ENCODE results near the gene USP17L5.
A peak's percentile ranks its signal among the peaks of the same experiment; 100 is the strongest.
"Not testable (repeated sequence)": the region's sequence is repeated elsewhere in the genome, so short reads cannot be mapped to it uniquely, and the experiment has no call there.

USP17L5 gene, protein sequence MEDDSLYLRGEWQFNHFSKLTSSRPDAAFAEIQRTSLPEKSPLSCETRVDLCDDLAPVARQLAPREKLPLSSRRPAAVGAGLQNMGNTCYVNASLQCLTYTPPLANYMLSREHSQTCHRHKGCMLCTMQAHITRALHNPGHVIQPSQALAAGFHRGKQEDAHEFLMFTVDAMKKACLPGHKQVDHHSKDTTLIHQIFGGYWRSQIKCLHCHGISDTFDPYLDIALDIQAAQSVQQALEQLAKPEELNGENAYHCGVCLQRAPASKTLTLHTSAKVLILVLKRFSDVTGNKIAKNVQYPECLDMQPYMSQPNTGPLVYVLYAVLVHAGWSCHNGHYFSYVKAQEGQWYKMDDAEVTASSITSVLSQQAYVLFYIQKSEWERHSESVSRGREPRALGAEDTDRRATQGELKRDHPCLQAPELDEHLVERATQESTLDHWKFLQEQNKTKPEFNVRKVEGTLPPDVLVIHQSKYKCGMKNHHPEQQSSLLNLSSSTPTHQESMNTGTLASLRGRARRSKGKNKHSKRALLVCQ

DNA sequence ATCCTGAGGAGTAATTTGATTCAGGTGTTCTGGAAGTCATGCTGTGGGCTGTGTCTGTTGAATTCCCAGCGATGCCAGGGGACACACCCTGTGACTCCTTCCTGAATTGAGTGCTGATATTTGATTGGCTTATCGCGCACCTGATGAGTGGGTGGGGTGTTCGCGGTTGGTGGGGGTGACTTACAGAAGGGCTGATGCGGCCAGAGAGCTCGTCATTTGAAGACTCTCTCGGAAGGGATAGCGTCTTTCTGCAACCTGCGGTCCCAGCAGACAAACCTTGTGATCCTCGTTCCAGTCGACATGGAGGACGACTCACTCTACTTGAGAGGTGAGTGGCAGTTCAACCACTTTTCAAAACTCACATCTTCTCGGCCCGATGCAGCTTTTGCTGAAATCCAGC, at the start of gene USP17L5:
Gene USP17L5, plus strand, starts transcription at position 301 of the 400 bp plus-strand sequence. Its CDS starts 0 bp downstream, at position 301.
- DNase-seq (ENCODE audit: low spot score) = not testable (repeated sequence)

DNA sequence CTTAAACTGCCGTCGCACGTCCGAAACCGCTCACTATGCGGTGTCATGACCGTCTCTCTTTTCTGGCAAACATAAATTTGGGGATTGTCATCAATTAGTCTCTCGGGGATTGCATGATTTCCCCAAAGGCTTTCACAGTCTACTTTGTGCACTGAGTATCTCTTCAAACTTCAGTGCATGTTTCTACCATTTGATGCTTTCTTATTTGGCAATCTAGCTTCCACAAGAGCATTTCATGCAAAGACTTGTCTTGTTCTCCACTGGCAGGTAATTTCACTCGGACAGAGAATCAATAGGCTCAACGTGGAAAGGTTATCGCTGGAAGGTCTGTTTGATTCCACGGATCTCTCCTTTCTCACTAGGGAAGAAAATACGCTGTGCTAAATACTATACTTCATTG, 15.0 kb upstream of the USP17L5 start:
- DNase-seq (ENCODE audit: low spot score) = not testable (repeated sequence)

DNA sequence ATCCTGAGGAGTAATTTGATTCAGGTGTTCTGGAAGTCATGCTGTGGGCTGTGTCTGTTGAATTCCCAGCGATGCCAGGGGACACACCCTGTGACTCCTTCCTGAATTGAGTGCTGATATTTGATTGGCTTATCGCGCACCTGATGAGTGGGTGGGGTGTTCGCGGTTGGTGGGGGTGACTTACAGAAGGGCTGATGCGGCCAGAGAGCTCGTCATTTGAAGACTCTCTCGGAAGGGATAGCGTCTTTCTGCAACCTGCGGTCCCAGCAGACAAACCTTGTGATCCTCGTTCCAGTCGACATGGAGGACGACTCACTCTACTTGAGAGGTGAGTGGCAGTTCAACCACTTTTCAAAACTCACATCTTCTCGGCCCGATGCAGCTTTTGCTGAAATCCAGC, 14.3 kb upstream of the USP17L5 start, which contains the start of gene USP17L24:
Gene USP17L24, plus strand, starts transcription at position 301 of the 400 bp plus-strand sequence. Its CDS starts 0 bp downstream, at position 301.
- not testable (repeated sequence) for DNase-seq (ENCODE audit: low spot score)

DNA sequence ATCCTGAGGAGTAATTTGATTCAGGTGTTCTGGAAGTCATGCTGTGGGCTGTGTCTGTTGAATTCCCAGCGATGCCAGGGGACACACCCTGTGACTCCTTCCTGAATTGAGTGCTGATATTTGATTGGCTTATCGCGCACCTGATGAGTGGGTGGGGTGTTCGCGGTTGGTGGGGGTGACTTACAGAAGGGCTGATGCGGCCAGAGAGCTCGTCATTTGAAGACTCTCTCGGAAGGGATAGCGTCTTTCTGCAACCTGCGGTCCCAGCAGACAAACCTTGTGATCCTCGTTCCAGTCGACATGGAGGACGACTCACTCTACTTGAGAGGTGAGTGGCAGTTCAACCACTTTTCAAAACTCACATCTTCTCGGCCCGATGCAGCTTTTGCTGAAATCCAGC, 9.6 kb upstream of the USP17L5 start, which contains the start of gene USP17L25:
Gene USP17L25, plus strand, starts transcription at position 301 of the 400 bp plus-strand sequence. Its CDS starts 0 bp downstream, at position 301.
- not testable (repeated sequence) for DNase-seq (ENCODE audit: low spot score)

DNA sequence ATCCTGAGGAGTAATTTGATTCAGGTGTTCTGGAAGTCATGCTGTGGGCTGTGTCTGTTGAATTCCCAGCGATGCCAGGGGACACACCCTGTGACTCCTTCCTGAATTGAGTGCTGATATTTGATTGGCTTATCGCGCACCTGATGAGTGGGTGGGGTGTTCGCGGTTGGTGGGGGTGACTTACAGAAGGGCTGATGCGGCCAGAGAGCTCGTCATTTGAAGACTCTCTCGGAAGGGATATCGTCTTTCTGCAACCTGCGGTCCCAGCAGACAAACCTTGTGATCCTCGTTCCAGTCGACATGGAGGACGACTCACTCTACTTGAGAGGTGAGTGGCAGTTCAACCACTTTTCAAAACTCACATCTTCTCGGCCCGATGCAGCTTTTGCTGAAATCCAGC, 4.8 kb upstream of the USP17L5 start, which contains the start of gene USP17L26:
Gene USP17L26, plus strand, starts transcription at position 301 of the 400 bp plus-strand sequence. Its CDS starts 0 bp downstream, at position 301.
- not testable (repeated sequence) for DNase-seq (ENCODE audit: low spot score)

DNA sequence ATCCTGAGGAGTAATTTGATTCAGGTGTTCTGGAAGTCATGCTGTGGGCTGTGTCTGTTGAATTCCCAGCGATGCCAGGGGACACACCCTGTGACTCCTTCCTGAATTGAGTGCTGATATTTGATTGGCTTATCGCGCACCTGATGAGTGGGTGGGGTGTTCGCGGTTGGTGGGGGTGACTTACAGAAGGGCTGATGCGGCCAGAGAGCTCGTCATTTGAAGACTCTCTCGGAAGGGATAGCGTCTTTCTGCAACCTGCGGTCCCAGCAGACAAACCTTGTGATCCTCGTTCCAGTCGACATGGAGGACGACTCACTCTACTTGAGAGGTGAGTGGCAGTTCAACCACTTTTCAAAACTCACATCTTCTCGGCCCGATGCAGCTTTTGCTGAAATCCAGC, 4.6 kb downstream of the USP17L5 start, which contains the start of gene USP17L27:
Gene USP17L27, plus strand, starts transcription at position 301 of the 400 bp plus-strand sequence. Its CDS starts 0 bp downstream, at position 301.
- not testable (repeated sequence) for DNase-seq (ENCODE audit: low spot score)

DNA sequence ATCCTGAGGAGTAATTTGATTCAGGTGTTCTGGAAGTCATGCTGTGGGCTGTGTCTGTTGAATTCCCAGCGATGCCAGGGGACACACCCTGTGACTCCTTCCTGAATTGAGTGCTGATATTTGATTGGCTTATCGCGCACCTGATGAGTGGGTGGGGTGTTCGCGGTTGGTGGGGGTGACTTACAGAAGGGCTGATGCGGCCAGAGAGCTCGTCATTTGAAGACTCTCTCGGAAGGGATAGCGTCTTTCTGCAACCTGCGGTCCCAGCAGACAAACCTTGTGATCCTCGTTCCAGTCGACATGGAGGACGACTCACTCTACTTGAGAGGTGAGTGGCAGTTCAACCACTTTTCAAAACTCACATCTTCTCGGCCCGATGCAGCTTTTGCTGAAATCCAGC, 9.4 kb downstream of the USP17L5 start, which contains the start of gene USP17L28:
Gene USP17L28, plus strand, starts transcription at position 301 of the 400 bp plus-strand sequence. Its CDS starts 0 bp downstream, at position 301.
- DNase-seq (ENCODE audit: low spot score) = not testable (repeated sequence)

DNA sequence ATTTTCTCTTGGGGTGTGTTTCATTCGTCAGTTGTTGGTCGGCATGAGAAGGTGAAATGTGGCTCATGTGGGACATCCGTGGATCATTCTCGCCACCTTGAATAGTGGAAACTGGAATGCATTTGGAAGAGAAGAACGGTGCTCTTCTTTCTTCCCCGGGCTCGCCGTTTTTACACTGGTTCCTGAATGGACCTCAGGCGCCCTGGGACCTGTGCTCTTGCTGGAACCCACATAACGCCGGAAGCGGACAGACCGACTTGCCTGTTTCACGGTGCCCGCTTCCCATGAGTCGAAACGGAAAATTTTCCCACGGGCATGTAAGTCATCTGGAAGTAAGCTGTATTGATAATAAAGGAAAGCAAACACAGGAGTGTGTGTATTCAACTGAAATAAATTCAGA, 11.7 kb downstream of the USP17L5 start:
- DNase-seq (ENCODE audit: low spot score) = not testable (repeated sequence)

DNA sequence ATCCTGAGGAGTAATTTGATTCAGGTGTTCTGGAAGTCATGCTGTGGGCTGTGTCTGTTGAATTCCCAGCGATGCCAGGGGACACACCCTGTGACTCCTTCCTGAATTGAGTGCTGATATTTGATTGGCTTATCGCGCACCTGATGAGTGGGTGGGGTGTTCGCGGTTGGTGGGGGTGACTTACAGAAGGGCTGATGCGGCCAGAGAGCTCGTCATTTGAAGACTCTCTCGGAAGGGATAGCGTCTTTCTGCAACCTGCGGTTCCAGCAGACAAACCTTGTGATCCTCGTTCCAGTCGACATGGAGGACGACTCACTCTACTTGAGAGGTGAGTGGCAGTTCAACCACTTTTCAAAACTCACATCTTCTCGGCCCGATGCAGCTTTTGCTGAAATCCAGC, 14.1 kb downstream of the USP17L5 start, which contains the start of gene USP17L29:
Gene USP17L29, plus strand, starts transcription at position 301 of the 400 bp plus-strand sequence. Its CDS starts 0 bp downstream, at position 301.
- DNase-seq (ENCODE audit: low spot score) = not testable (repeated sequence)

DNA sequence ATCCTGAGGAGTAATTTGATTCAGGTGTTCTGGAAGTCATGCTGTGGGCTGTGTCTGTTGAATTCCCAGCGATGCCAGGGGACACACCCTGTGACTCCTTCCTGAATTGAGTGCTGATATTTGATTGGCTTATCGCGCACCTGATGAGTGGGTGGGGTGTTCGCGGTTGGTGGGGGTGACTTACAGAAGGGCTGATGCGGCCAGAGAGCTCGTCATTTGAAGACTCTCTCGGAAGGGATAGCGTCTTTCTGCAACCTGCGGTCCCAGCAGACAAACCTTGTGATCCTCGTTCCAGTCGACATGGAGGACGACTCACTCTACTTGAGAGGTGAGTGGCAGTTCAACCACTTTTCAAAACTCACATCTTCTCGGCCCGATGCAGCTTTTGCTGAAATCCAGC, 23.6 kb downstream of the USP17L5 start, which contains the start of gene USP17L30:
Gene USP17L30, plus strand, starts transcription at position 301 of the 400 bp plus-strand sequence. Its CDS starts 0 bp downstream, at position 301.
- DNase-seq (ENCODE audit: low spot score) = not testable (repeated sequence)

DNA sequence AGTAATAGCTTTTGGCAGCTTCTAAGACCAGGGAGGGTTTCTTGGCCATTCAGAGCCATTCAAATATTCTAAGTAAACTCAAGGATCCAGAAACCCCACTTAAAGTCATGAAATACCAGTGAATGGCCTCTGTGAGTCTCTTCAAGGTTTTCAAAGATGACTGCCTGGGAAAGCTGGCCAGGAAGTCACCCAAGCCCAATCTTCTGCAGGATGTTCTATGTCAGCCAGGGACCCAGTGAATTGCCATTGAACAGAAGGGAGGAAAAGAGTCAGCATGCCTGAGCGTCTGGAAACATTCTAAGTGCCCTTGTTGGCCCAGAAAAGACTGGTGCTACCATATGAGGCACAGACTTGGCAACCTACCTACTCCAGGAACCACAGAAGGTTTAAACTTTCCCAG, 40.7 kb downstream of the USP17L5 start:
- not testable (repeated sequence) for DNase-seq (ENCODE audit: low spot score)

DNA sequence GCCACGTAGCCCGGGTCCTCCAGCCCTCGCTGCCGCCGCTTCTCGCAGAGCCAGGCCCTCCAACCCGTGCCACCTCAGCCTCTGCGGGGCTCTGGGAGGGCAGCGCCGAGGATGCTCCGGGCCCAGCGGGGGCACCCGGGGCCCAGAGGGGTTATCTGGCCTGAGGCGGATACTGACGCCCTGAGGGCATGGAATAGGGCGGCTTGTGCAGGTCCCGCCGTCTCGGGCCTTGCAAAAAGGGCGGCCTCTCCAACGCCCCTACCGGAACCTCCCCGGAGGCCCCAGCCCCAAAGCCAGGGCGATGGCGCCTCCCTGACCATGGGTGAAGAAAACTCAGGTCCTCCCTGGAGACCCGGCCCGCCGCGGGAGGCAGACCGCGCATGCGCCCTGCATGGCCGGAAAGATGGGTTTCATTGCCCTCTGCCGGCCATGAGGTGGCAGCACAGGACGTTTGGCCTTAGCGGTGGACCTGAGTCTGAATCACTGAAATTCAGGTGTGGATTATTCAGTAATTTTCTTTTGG, 41.9 kb downstream of the USP17L5 start:
- DNase-seq (ENCODE audit: low spot score) = peak; percentile 67

DNA sequence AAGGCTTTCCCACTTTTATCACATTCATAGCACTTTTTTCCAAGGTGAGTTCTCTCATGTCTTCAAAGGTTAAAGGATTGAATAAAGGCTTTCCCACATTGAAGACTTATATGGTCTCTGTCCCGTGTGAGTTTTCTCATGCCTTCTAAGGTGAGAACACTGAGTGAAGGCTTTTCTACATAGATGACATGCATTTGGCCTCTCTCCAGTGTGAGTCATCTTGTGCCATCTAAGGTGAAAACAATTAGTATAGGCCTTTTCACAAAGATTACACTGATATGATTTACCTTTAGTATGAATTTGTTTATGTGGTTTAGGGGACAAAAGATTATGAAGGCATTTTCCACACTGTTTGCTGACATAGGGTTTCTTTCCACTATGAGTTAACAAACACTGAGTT, 44.9 kb downstream of the USP17L5 start:
- no peak for DNase-seq (ENCODE audit: low spot score)

DNA sequence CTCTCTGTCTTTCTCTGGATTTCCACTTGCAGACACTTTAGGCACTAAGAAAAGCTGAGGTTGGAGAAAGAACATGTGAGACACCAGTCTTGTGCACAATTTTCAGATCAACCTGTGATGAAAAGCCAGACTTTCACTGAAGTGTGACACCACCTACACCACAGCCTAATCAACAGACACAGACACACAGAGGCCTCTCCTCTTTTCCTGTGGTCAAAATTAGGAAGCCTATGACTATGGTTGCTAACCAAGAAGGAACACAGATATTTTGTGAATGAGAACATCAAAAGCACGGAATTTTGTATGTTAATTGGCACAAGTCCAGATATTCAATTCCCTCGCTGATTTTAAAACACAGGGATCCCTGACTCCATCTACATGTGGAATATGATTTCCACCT, 49.8 kb downstream of the USP17L5 start:
- DNase-seq (ENCODE audit: low spot score) = not testable (repeated sequence)

Measured in left forelimb (tissue), 1 donor.